Epithelial cell of esophagus (primary cell): ENCODE data around the gene PLSCR3.

Source experiments
- DNase-seq: peaks from one replicate; pipeline ENCODE4 v3.0.0; 2010; ENCODE audit warnings: low read depth
- H3K4me3 ChIP-seq: 2 replicates; pipeline ENCODE4 v1.5.1; 2011; ENCODE audit warnings: mild to moderate bottlenecking, low read length, control low read depth
- TF ChIP-seq, protein P1 (sequence below): IDR thresholded peaks from 2 replicates; pipeline ENCODE4 v1.5.1; 2011; ENCODE audit warnings: low read depth, mild to moderate bottlenecking, low read length, control low read depth, inconsistent platforms; ENCODE audit not compliant: insufficient read depth; ENCODE audit errors: missing control alignments

PLSCR3 gene

DNA sequence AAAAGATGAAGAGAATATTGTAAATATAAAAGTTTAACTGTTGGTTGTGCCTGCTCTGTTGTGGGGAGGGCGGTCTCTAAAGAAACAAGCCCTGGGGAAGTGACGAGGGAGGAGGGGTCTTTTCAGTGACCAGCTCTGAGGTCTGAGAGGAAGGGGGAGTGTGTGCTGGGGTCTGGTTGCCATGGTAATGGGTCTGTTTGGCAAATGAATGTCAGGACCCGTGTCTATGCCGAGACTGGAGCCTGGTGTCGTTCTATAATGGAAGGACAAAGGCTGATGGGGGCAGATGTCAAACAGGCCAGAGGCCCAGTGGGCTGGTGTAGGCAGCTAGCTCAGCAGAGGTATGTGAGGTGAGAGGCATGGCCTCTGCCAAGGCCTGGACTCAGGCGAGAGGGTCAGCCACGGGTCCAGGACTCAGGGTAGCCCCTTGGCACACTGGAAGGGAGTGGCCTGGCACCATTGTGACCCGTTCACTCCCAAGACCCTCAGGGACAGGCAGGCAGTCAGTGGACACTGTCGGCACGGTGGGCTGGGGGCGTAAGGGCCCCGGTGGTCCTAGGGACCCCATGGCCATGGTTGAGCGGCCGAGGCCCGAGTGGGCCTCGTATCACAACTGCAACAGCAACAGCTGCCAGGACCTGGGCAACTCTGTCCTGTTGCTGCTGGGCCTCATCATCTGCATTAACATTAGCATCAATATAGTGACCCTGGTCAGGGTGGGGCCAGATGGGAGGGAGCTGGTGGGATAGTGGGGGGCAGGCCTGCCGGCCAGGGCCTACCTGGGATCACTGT lies 25.7 kb upstream of the PLSCR3 start, which contains the start of gene SPEM1:
TSS of gene SPEM1 (plus strand) at position 506 of the 792 bp plus-strand sequence. CDS start at position 567, 61 bp downstream.
- no peak for DNase-seq
- TF ChIP-seq, protein P1, sequence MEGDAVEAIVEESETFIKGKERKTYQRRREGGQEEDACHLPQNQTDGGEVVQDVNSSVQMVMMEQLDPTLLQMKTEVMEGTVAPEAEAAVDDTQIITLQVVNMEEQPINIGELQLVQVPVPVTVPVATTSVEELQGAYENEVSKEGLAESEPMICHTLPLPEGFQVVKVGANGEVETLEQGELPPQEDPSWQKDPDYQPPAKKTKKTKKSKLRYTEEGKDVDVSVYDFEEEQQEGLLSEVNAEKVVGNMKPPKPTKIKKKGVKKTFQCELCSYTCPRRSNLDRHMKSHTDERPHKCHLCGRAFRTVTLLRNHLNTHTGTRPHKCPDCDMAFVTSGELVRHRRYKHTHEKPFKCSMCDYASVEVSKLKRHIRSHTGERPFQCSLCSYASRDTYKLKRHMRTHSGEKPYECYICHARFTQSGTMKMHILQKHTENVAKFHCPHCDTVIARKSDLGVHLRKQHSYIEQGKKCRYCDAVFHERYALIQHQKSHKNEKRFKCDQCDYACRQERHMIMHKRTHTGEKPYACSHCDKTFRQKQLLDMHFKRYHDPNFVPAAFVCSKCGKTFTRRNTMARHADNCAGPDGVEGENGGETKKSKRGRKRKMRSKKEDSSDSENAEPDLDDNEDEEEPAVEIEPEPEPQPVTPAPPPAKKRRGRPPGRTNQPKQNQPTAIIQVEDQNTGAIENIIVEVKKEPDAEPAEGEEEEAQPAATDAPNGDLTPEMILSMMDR, result no peak
- H3K4me3 ChIP-seq, result no peak within 1 kb of the TSS

DNA sequence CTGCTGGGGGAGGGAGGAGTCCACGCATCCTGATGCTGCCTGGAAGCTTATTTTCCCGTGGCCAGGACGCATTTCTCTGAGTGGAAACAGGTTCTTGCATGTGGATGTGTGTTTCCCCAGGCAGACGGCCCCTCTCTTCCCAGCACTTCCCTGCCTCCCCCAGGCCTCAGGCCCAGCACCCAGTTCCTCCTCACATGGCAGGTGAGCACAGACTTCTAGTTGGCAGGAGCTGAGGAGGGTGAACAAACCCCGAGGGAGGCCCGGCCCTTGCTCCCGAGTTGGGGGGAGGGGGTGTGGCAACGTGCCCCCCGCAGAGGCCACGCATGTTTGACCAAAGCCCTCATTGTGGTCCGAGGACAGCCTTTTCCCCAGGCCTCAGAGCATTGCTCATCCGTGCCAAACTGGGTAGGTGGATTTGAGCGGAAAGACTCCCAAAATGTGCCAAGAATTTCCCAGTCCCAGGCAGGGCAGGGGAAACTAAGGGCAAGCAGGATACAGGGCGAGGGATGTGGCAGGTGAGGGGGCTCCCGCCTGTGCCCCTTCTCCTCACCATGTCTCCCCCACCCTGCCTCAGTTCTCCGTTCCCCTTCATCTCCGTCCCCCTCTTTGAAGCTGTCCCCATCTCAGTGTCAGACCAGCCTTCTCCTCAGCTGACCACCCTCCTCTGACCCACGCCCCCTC lies 24.3 kb upstream of the PLSCR3 start:
- no peak for DNase-seq

DNA sequence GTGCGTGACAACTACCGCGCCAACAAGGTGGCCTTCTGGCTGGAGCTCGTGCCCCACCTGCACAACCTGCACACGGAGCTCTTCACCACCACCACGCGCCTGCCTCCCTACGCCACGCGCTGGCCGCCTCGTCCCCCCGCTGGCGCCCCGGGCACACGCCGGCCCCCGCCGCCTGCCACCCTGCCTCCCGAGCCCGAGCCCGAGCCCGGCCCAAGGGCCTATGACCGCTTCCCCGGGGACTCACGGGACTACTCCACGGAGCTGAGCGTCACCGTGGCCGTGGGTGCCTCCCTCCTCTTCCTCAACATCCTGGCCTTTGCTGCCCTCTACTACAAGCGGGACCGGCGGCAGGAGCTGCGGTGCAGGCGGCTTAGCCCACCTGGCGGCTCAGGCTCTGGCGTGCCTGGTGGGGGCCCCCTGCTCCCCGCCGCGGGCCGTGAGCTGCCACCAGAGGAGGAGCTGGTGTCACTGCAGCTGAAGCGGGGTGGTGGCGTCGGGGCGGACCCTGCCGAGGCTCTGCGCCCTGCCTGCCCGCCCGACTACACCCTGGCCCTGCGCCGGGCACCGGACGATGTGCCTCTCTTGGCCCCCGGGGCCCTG lies 22.8 kb upstream of the PLSCR3 start:
- DNase-seq, result no peak
- H3K4me3 ChIP-seq, result no peak overlapping the region
- TF ChIP-seq, protein P1, result no peak

More for the DNA sequence above, 24.3 kb upstream of the PLSCR3 start:
- TF ChIP-seq, protein P1, result no peak
- H3K4me3 ChIP-seq, result no peak overlapping the region

DNA sequence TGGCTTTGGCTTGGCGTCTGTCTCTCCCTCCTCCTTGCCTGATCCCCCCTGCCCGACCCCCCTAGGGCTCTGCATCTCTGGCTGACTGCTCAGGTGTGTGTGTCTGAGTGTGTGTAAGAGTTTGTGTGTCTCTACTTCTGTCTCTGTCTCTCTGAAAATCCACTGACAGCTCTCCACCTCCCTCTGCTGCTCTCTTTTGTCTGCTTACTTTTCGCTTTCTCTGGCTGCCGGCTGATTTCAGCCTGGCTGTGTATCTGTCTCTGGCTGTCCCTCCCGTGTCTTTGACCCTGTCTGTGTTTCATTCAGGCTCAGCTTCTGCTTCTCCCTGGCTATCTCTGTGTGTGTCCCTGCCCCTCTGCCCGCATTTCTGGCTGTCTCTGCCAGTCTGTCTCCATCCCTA lies 22.0 kb upstream of the PLSCR3 start:
- TF ChIP-seq, protein P1, result peak; percentile 23

DNA sequence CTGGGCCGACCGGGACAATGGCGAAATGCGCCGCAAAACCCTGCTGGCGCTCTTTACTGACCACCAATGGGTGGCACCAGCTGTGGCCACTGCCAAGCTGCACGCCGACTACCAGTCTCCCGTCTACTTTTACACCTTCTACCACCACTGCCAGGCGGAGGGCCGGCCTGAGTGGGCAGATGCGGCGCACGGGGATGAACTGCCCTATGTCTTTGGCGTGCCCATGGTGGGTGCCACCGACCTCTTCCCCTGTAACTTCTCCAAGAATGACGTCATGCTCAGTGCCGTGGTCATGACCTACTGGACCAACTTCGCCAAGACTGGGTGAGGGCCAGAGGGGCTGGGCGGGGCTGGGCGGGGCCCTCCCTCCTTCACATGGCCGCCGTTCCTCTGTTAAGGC lies 21.5 kb upstream of the PLSCR3 start:
- no peak overlapping the region for H3K4me3 ChIP-seq
- TF ChIP-seq, protein P1, result no peak
- no peak for DNase-seq

More for the DNA sequence above, 22.0 kb upstream of the PLSCR3 start:
- no peak for DNase-seq
- no peak overlapping the region for H3K4me3 ChIP-seq

DNA sequence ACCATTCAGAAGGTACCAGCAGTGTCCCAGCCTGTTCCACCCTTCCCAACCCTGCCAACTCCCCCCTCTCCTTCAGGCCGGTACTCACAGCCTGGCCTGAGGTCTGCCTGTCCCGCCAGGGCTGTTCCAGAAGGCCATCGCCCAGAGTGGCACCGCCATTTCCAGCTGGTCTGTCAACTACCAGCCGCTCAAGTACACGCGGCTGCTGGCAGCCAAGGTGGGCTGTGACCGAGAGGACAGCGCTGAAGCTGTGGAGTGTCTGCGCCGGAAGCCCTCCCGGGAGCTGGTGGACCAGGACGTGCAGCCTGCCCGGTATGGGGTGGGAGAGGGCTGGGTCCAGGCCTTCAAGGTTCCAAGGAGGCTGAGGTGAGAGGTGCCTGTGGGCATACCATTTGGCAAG lies 20.5 kb upstream of the PLSCR3 start:
- TF ChIP-seq, protein P1, result no peak

More for the DNA sequence above, 20.5 kb upstream of the PLSCR3 start:
- H3K4me3 ChIP-seq, result no peak overlapping the region
- no peak for DNase-seq
